OCI-LY3 (cell line): ENCODE measurements around the gene KL.

Experiments
- CTCF ChIP-seq: fragments of 200-600, 300-600 bp; sonication (generic); IDR thresholded peaks from 2 replicates; pipeline ENCODE4 v1.5.1; 2014; ENCODE audit warnings: antibody characterized with exemption, low read length, low read depth
- EZH2phosphoT487 ChIP-seq: fragments of 200-600 bp; shearing (Covaris generic); IDR thresholded peaks from 2 replicates; pipeline ENCODE4 v1.6.1; 2018; ENCODE audit warnings: antibody characterized with exemption, mixed run types, low read depth

- TF ChIP-seq CTCF, result no peak
- TF ChIP-seq EZH2phosphoT487, result no peak
These were observed 37.3 kb downstream of the KL start for GRCh38 chr13:33053397-33054066.
